K562 (cell line): ENCODE results near the gene NOL8. TPM values are rescaled to one million over a fixed set of nuclear protein-coding genes. Genes with fewer than 3 reads are reported as not detected.

Source experiments
- ATAC-seq: fragments of 200-7000 bp; cut with Tn5 transposase; 3 replicates; pipeline ENCODE4 v1.9.1; 2020; ENCODE audit warnings: moderate library complexity
- BruUV-seq: library from RNA; stranded (reverse); fragments of 400-500 nt; replicated peaks from 2 replicates; lab custom pipeline; 2021; lab: Mats Ljungman, UMichigan
- CTCF ChIA-PET: fragments of 300-600 bp; formaldehyde crosslinking; extraction: SDS; loops from one replicate; lab custom pipeline; 2021; ENCODE audit warnings: low intra/inter-chr PET ratio; lab: Yijun Ruan, JAX
- POLR2A ChIA-PET: fragments of 300-600, 350-650 bp; sonication (Branson Sonifier 250); formaldehyde crosslinking; extraction: SDS; loops from one replicate; lab custom pipeline; 2021; ENCODE audit warnings: antibody characterized with exemption, inconsistent platforms; lab: Yijun Ruan, JAX
- DNase-seq, 4 experiments: peaks; one replicate each; pipeline versions ENCODE4 v3.0.0 to v3.0.0-alpha.2; 2011 to 2018; ENCODE audit warnings: low spot score in 3 of 4, mixed read lengths in 3 of 4; ENCODE audit errors: extremely low read depth in 1 of 4
- FAIRE-seq: peaks from 2 replicates; lab custom pipeline; 2011; peaks lifted over from hg19 to GRCh38; lab: Jason Lieb, UNC
- H2AFZ ChIP-seq: 2 replicates; pipeline ENCODE4 v1.6.0; 2011; ENCODE audit warnings: low read depth, low read length, control low read depth, inconsistent platforms
- H3K27ac ChIP-seq: fragments of 200-600 bp; 3 replicates; pipeline ENCODE4 v1.8.0; 2011; ENCODE audit warnings: low read depth, mild to moderate bottlenecking, control low read depth, inconsistent platforms, low read length, moderate library complexity, mixed read lengths; ENCODE audit errors: extremely low read depth
- H3K27me3 ChIP-seq, 2 experiments: fragments of 300-600 bp in 1 of 2; 2 replicates in 1 of 2; 3 replicates in 1 of 2; pipeline versions ENCODE4 v1.6.0 to v1.8.0; 2011; ENCODE audit warnings: inconsistent platforms in 2 of 2, low read length in 2 of 2, mild to moderate bottlenecking in 1 of 2, mixed read lengths in 1 of 2, moderate library complexity in 1 of 2; ENCODE audit not compliant: control insufficient read depth in 2 of 2, insufficient read depth in 2 of 2
- H3K36me3 ChIP-seq: fragments of 300-600 bp; 3 replicates; pipeline ENCODE4 v1.8.0; 2011; ENCODE audit warnings: mild to moderate bottlenecking, low read length, inconsistent platforms; ENCODE audit not compliant: control insufficient read depth, insufficient read depth
- H3K4me1 ChIP-seq, 2 experiments: fragments of 200-600 bp in 1 of 2; replicated peaks in 1 of 2; 2 replicates in 1 of 2; 3 replicates in 1 of 2; pipeline versions ENCODE4 v1.5.1 to v1.8.0; 2011; ENCODE audit warnings: inconsistent platforms in 2 of 2, low read length in 2 of 2, mild to moderate bottlenecking in 1 of 2, mixed read lengths in 1 of 2, moderate library complexity in 1 of 2; ENCODE audit not compliant: control insufficient read depth in 2 of 2, insufficient read depth in 2 of 2
- H3K4me2 ChIP-seq: 2 replicates; pipeline ENCODE4 v1.6.1; 2011; ENCODE audit warnings: low read length, control low read depth, inconsistent platforms, mixed read lengths; ENCODE audit not compliant: insufficient read depth
- H3K4me3 ChIP-seq: fragments of 200-600 bp; sonication (generic), shearing (Covaris generic); 2 replicates; pipeline ENCODE4 v1.5.1; 2016; ENCODE audit warnings: control low read depth, inconsistent platforms
- H3K79me2 ChIP-seq: fragments of 200-600 bp; 3 replicates; pipeline ENCODE4 v1.8.0; 2011; ENCODE audit warnings: low read length, inconsistent platforms; ENCODE audit not compliant: control insufficient read depth, insufficient read depth
- H3K9ac ChIP-seq, 2 experiments: 2 replicates each; pipeline versions ENCODE4 v1.6.0 to v1.6.1; 2011; ENCODE audit warnings: low read depth in 2 of 2, low read length in 2 of 2, control low read depth in 1 of 2, inconsistent platforms in 1 of 2, mild to moderate bottlenecking in 1 of 2, mixed read lengths in 1 of 2; ENCODE audit not compliant: insufficient read depth in 1 of 2
- H3K9me1 ChIP-seq: one replicate; pipeline ENCODE4 v1.6.0; 2011; ENCODE audit warnings: inconsistent platforms, mild to moderate bottlenecking, low read length, moderate library complexity; ENCODE audit not compliant: control insufficient read depth, insufficient read depth
- H3K9me3 ChIP-seq: replicated peaks from 2 replicates; pipeline ENCODE4 v1.5.1; 2011; ENCODE audit warnings: low read depth, low read length, inconsistent platforms; ENCODE audit not compliant: control insufficient read depth, insufficient read depth
- H4K20me1 ChIP-seq: replicated peaks from 2 replicates; pipeline ENCODE4 v1.6.1; 2011; ENCODE audit warnings: low read length, inconsistent platforms, mixed read lengths; ENCODE audit not compliant: control insufficient read depth, insufficient read depth
- BCL6 ChIP-seq: fragments of 250-450 bp; sonication (Bioruptor Pico); IDR thresholded peaks from 2 replicates; pipeline ENCODE4 v1.4.0; 2020
- COPS2 ChIP-seq: fragments of 450-650 bp; conservative IDR thresholded peaks from 2 replicates; pipeline ENCODE4 v1.6.1; 2016; ENCODE audit warnings: mild to moderate bottlenecking, moderate library complexity
- FOS ChIP-seq: IDR thresholded peaks from 3 replicates; pipeline ENCODE4 v1.6.1; 2011; ENCODE audit not compliant: insufficient read length; ENCODE audit errors: extremely low read depth
- FOXJ3 ChIP-seq: sonication (generic); formaldehyde crosslinking; IDR thresholded peaks from 2 replicates; pipeline ENCODE4 v1.4.0; 2020; ENCODE audit warnings: mild to moderate bottlenecking, missing genetic modification reagents
- HDAC6 ChIP-seq: IDR thresholded peaks from 2 replicates; pipeline ENCODE4 v1.6.1; 2012; ENCODE audit warnings: low read depth, mild to moderate bottlenecking, control low read depth, inconsistent platforms, low read length, moderate library complexity
- KAT8 ChIP-seq: fragments of 450-650 bp; IDR thresholded peaks from 2 replicates; pipeline ENCODE4 v1.6.1; 2016; ENCODE audit warnings: low read depth, mild to moderate bottlenecking
- KLF10 ChIP-seq: fragments of 250-450 bp; sonication (Bioruptor Pico); IDR thresholded peaks from 2 replicates; pipeline ENCODE4 v1.6.1; 2021; ENCODE audit warnings: matching md5 sums
- NONO ChIP-seq, 2 experiments: fragments of 200-400 bp in 1 of 2; fragments of 450-650 bp in 1 of 2; formaldehyde crosslinking in 1 of 2; IDR thresholded peaks; 2 replicates each; pipeline ENCODE4 v1.6.1; 2017; ENCODE audit warnings: low read depth in 2 of 2, mild to moderate bottlenecking in 2 of 2, moderate library complexity in 2 of 2, low read length in 1 of 2
- PHB2 ChIP-seq: fragments of 450-650 bp; IDR thresholded peaks from 2 replicates; pipeline ENCODE4 v1.6.1; 2017; ENCODE audit warnings: low read depth
- PTTG1 ChIP-seq: fragments of 450-650 bp; IDR thresholded peaks from 2 replicates; pipeline ENCODE4 v1.6.1; 2016; ENCODE audit warnings: low read depth, mild to moderate bottlenecking, missing genetic modification characterization, missing compliant biosample characterization
- RBBP5 ChIP-seq: fragments of 200-600 bp; sonication (generic); IDR thresholded peaks from 2 replicates; pipeline ENCODE4 v1.6.1; 2012; ENCODE audit warnings: borderline replicate concordance, mild to moderate bottlenecking, low read length, control low read depth, inconsistent platforms; ENCODE audit not compliant: insufficient read depth, poor library complexity, severe bottlenecking
- SMAD2 ChIP-seq: fragments of 150-350 bp; IDR thresholded peaks from 2 replicates; pipeline ENCODE4 v1.6.1; 2014; ENCODE audit warnings: low read depth, mild to moderate bottlenecking, low read length
- SP1 ChIP-seq: sonication (generic); formaldehyde crosslinking; IDR thresholded peaks from 2 replicates; pipeline ENCODE4 v1.8.1; 2022; ENCODE audit warnings: mild to moderate bottlenecking, missing genetic modification reagents
- SUPT5H ChIP-seq: fragments of 450-650 bp; IDR thresholded peaks from 2 replicates; pipeline ENCODE4 v1.6.1; 2016
- XRCC4 ChIP-seq: IDR thresholded peaks from one replicate; pipeline ENCODE4 v1.6.1; 2011; ENCODE audit not compliant: insufficient read depth, insufficient read length; ENCODE audit errors: extremely low read depth
- ZNF444 ChIP-seq: fragments of 250-450 bp; sonication (Bioruptor Pico); IDR thresholded peaks from 2 replicates; pipeline ENCODE4 v1.4.0; 2020; ENCODE audit warnings: mild to moderate bottlenecking, moderate library complexity
- ZNF79 ChIP-seq: fragments of 250-450 bp; sonication (Bioruptor Pico); IDR thresholded peaks from 2 replicates; pipeline ENCODE4 v1.4.0; 2020; ENCODE audit warnings: low read depth, mild to moderate bottlenecking, moderate library complexity
- WGBS: fragments of 100-300 bp; shearing (Covaris generic); methylation state at CpG from one replicate; pipeline ENCODE4 v1.1.6; 2016; ENCODE audit warnings: low coverage, mixed read lengths; ENCODE audit not compliant: insufficient coverage; ENCODE audit errors: missing lambda C conversion rate; 5-methylcytosine and 5-hydroxymethylcytosine counted together
- in situ Hi-C: fragments of 300-500 bp; cut with MboI; formaldehyde crosslinking; loops from 4 replicates; pipeline ENCODE4 v1.15.0; 2018; ENCODE audit warnings: inconsistent platforms, mixed read lengths
- intact Hi-C: fragments of 100-400 bp; cut with micrococcal nuclease; formaldehyde crosslinking; loops from 2 replicates; pipeline ENCODE4 v1.14.2; 2022
- polyA plus RNA-seq, 8 experiments: library from polyadenylated mRNA; depleted of rRNA in 4 of 8; stranded (reverse) in 5 of 8; unstranded in 3 of 8; fragments of >200 nt; fragmentation: Nextera tagmentation in 2 of 8; fragmentation: Illumina TruSeq in 1 of 8; extraction: Ambion mirVana in 2 of 8; extraction: Trizol in 1 of 8; gene quantifications; 2 replicates each; pipeline versions ENCODE4 v1.2.1 to v1.2.3, GENCODE V29; 2011 to 2014; ENCODE audit warnings: inconsistent platforms in 1 of 8, missing spikeins in 1 of 8
- total RNA-seq, 7 experiments: library from RNA; depleted of rRNA in 6 of 7; stranded (reverse); fragments of >200 nt in 6 of 7; fragmentation: Illumina TruSeq in 2 of 7; extraction: Trizol in 2 of 7; gene quantifications; 2 replicates each; pipeline versions ENCODE4 v1.2.1 to v1.2.3, GENCODE V29; 2011 to 2021; ENCODE audit warnings: low replicate concordance in 1 of 7
- TF ChIP-seq, protein P1 (sequence below): sonication (generic); formaldehyde crosslinking; IDR thresholded peaks from 2 replicates; pipeline ENCODE4 v1.9.0; 2022; ENCODE audit warnings: mild to moderate bottlenecking, missing genetic modification reagents

NOL8 gene
- total and polyA plus RNA-seq, 9 of the 15 experiments (the other 6 are each of a cell fraction or from before 2014, with no cell fraction given) = 51.3 to 91.5 (median 58.7) TPM

DNA sequence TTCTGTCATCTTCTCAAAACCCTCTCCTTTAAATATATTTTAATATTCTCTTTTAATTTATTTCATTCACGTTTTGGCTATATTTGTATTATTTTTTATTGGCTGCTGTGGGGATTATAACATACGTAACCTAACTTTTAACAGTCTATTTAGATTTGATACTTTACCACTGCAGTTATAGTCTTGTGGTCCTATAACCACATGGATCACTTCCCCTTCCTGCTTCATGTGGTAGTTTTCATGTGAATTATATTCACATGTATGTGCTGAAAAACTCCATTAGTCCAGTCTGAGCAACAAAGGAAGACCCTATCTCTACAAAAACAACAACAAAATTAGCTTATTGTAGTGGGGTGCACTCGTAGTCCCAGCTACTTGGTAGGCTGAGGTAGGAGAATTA, 34.9 kb upstream of the NOL8 start:
- H4K20me1 ChIP-seq = no peaks in the 10 kb centered on the region
- in situ Hi-C loops = no loop called here
- H3K9me1 ChIP-seq = no peaks in the 10 kb centered on the region
- H3K9me3 ChIP-seq = 0 out of 2 replicates have a peak, but pooled peaks cover 3% of the 10 kb centered on the region
- no peak for FAIRE-seq
- no TSS peak for BruUV-seq
- H3K9ac ChIP-seq = no peak overlapping the region
- no peak overlapping the region for H3K4me3 ChIP-seq
- 64% methylated on average over 3 of the region's 3 CpGs for WGBS
- H3K27me3 ChIP-seq = no peaks in the 10 kb centered on the region
- no peaks in the 10 kb centered on the region for H3K4me1 ChIP-seq
- no peak overlapping the region for H3K4me2 ChIP-seq
- intact Hi-C loops = no loop called here
- ATAC-seq = no peak
- no peak for DNase-seq
- POLR2A ChIA-PET = no interaction called here
- no peak overlapping the region for H2AFZ ChIP-seq
- H3K36me3 ChIP-seq = peaks cover 3% of the 10 kb centered on the region; the same call in 1 of the 3 replicates
- CTCF ChIA-PET = no interaction called here
- no peaks in the 10 kb centered on the region for H3K79me2 ChIP-seq
- TF ChIP-seq ZNF444 (CRISPR knock-in tag) = no peak
- no peak for TF ChIP-seq PHB2
- no peak overlapping the region for H3K27ac ChIP-seq

DNA sequence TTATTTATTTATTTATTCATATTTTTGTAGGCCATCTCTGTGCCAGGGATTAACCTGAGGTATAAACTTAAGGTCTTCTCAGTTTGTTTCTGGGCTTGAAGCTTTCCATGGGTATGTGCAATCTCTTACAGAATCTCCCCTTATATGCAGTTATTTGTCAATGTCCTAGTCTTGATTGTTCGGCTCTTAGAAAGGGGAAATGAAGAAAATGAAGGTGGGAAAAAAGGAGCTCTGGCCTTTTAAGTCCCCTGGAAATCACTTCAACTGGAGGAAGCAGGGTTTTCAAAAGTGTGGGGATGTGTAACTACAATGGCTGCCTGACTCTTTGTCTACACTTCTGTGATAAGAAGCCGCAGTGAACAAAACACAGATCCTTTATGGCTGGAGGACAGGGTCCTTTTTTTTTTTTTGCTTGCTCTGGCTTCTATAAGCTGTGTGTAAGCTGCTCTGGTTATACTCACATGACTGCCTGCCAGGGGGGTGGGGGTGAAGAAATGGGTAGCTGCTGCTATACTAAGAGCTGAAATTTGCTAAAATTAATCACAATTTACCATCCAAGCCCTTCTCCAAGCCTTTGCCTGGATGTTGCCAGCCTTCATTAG, 34.3 kb upstream of the NOL8 start:
- H3K4me2 ChIP-seq = no peak overlapping the region
- ChIA-PET CTCF (no interaction called here), POLR2A (no interaction called here)
- no peak for ATAC-seq
- H3K9ac ChIP-seq = no peak overlapping the region
- in situ Hi-C loops = no loop called here
- no peak overlapping the region for H3K4me3 ChIP-seq
- H2AFZ ChIP-seq = no peak overlapping the region
- H3K36me3 ChIP-seq = peaks cover 3% of the 10 kb centered on the region; the same call in 1 of the 3 replicates
- 0 out of 2 replicates have a peak, but pooled peaks cover 3% of the 10 kb centered on the region for H3K9me3 ChIP-seq
- intact Hi-C loops = loop anchor here (10.0 kb wide), 1 partner anchor 75 kb away; no protein-coding TSS in a partner anchor
- H3K27me3 ChIP-seq = no peaks in the 10 kb centered on the region
- 72% methylated on average over 2 of the region's 2 CpGs for WGBS
- H3K4me1 ChIP-seq = no peaks in the 10 kb centered on the region
- FAIRE-seq = no peak
- no peak for DNase-seq
- no peaks in the 10 kb centered on the region for H3K9me1 ChIP-seq
- H3K79me2 ChIP-seq = no peaks in the 10 kb centered on the region
- TF ChIP-seq, protein P1, sequence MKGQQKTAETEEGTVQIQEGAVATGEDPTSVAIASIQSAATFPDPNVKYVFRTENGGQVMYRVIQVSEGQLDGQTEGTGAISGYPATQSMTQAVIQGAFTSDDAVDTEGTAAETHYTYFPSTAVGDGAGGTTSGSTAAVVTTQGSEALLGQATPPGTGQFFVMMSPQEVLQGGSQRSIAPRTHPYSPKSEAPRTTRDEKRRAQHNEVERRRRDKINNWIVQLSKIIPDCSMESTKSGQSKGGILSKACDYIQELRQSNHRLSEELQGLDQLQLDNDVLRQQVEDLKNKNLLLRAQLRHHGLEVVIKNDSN (CRISPR knock-in tag) = no peak
- no peak for TF ChIP-seq FOXJ3 (CRISPR knock-in tag)
- no peak for TF ChIP-seq SP1 (CRISPR knock-in tag)
- TF ChIP-seq ZNF79 (CRISPR knock-in tag) = no peak
- TF ChIP-seq FOS = no peak
- TF ChIP-seq KAT8 = no peak
- no peak for TF ChIP-seq KLF10 (CRISPR knock-in tag)
- no peak for TF ChIP-seq HDAC6
- TF ChIP-seq XRCC4 = no peak
- TF ChIP-seq RBBP5 = no peak
- no peak for TF ChIP-seq BCL6
- TF ChIP-seq SUPT5H = no peak
- no peak for TF ChIP-seq NONO (IDR thresholded peaks at IDR 0.05; ENCODE audit: low read depth in 2 of 2, low read length in 1 of 2)
- TF ChIP-seq COPS2 = no peak
- no peak for TF ChIP-seq SMAD2
- TF ChIP-seq PTTG1 (tag) = no peak
- H4K20me1 ChIP-seq = no peaks in the 10 kb centered on the region
- no TSS peak for BruUV-seq
- no peak overlapping the region for H3K27ac ChIP-seq
